Gastrocnemius medialis (tissue), 4 donors: ENCODE results near the gene TANGO2. TPM values are rescaled to one million over a fixed set of nuclear protein-coding genes. Genes with fewer than 3 reads are reported as not detected.

ENCODE experiments used
- ATAC-seq, 2 donors: fragments of 150-250 bp; one replicate each; pipeline ENCODE4 v1.9.1; 2016
- DNase-seq, 2 donors: peaks; one replicate each; pipeline ENCODE4 v3.0.0-alpha.2; 2019
- H3K27ac ChIP-seq, 4 donors: fragments of 200-600 bp; sonication (generic); 1 replicate in 1 of 4; 2 replicates in 3 of 4; pipeline ENCODE4 v1.5.1; 2016 to 2018; ENCODE audit warnings: mild to moderate bottlenecking in 2 of 4, moderate library complexity in 1 of 4
- H3K27me3 ChIP-seq, 3 donors: fragments of 200-600 bp; sonication (generic) in 2 of 3; 1 replicate in 1 of 3; 2 replicates in 2 of 3; pipeline versions ENCODE4 v1.5.1 to v1.6.0; 2016 to 2019; ENCODE audit warnings: mild to moderate bottlenecking in 1 of 3, moderate library complexity in 1 of 3
- H3K36me3 ChIP-seq, 2 donors: fragments of 200-600 bp; sonication (generic) in 1 of 2; one replicate each; pipeline ENCODE4 v1.5.1; 2017 to 2018
- H3K4me1 ChIP-seq, 2 donors: fragments of 200-600 bp; sonication (generic) in 1 of 2; one replicate each; pipeline ENCODE4 v1.5.1; 2016 to 2017; ENCODE audit warnings: mild to moderate bottlenecking in 2 of 2
- H3K4me3 ChIP-seq, 4 donors: fragments of 200-600 bp; sonication (generic) in 3 of 4; 1 replicate in 1 of 4; 2 replicates in 3 of 4; pipeline ENCODE4 v1.5.1; 2016 to 2019; ENCODE audit warnings: mild to moderate bottlenecking in 2 of 4
- H3K9me3 ChIP-seq, 3 donors: fragments of 200-600 bp; sonication (generic) in 2 of 3; 1 replicate in 1 of 3; 2 replicates in 2 of 3; pipeline ENCODE4 v1.5.1; 2016 to 2019
- POLR2A ChIP-seq, 2 donors: fragments of 450-650 bp; IDR thresholded peaks; one replicate each; pipeline ENCODE4 v1.6.1; 2017; ENCODE audit warnings: antibody characterized with exemption in 2 of 2, mild to moderate bottlenecking in 2 of 2, moderate library complexity in 2 of 2
- in situ Hi-C, 4 donors: fragments of 200-750 bp; cut with MboI; loops; one replicate each; pipeline versions ENCODE4 v1.15.0 to v1.8.0; 2017; ENCODE audit warnings: low sequenced_read_pairs in 4 of 4
- intact Hi-C: fragments of 100-400 bp; cut with DNase I; formaldehyde crosslinking; loops from one replicate; pipeline ENCODE4 v1.15.1; 2023; ENCODE audit warnings: low total_unique reads
- total RNA-seq, 4 donors: library from RNA; depleted of rRNA; stranded (reverse); fragments of >200 nt; gene quantifications; one replicate each; pipeline versions ENCODE4 v1.1.0 to v1.2.3, GENCODE V29; 2016
- TF ChIP-seq, protein P1 (sequence below), 5 experiments: fragments of 450-650 bp in 3 of 5; fragments of 200-600 bp in 2 of 5; sonication (generic) in 2 of 5; IDR thresholded peaks in 4 of 5; conservative IDR thresholded peaks in 1 of 5; 1 replicate in 4 of 5; 2 replicates in 1 of 5; pipeline ENCODE4 v1.5.1; 2016 to 2019; ENCODE audit warnings: antibody characterized with exemption in 5 of 5, mild to moderate bottlenecking in 3 of 5, moderate library complexity in 3 of 5

The TANGO2 gene
- total RNA-seq, 4 donors from 2014 or later, result 43.0 to 115 (median 52.5) TPM

DNA sequence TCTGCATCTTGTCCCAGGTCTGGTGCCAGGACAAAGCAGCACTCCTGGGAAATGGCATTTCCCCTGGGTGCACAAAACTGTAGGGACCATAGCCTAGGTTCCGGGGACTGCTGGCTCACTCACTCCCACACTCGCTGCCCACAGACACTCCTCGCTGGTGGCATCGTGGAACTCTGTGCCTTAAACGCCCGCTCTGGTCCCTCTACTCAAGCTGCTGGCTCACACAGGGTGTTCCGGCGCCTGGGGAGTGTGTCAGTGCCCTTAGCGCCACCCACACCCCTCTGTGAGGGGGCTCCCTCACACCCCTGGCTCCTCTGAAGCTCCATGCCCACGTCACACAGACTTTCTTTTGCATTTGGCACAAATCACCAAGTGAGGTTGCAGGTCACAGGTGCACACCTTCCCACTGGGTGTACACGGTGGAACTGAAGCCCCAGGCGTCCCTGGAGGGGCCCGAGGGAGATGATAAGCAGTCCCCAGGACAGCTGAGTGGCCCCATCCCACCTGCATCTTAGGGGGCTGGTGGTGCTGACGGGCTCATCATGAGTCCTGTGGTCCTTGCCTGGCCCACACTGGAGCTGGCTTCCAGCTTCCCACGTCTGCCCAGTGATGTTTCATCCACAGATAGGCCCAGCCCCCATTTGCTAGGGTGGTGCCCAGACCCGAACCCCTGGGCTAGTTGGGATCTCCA, 35.9 kb downstream of the TANGO2 start:
- intact Hi-C loops (no loop called here), in situ Hi-C loops (no loop called here)
- ATAC-seq, result no peak
- Histone ChIP-seq H3K4me3 (no peak overlapping the region), H3K27me3 (no peaks in the 10 kb centered on the region), H3K4me1 (no peaks in the 10 kb centered on the region), H3K9me3 (no peaks in the 10 kb centered on the region), H3K27ac (no peak overlapping the region), H3K36me3 (peaks cover 0 to 78% of the 10 kb centered on the region in 2 donors)
- no peak for DNase-seq
- no peak for TF ChIP-seq POLR2A (IDR thresholded peaks at IDR 0.05)
- TF ChIP-seq, protein P1, sequence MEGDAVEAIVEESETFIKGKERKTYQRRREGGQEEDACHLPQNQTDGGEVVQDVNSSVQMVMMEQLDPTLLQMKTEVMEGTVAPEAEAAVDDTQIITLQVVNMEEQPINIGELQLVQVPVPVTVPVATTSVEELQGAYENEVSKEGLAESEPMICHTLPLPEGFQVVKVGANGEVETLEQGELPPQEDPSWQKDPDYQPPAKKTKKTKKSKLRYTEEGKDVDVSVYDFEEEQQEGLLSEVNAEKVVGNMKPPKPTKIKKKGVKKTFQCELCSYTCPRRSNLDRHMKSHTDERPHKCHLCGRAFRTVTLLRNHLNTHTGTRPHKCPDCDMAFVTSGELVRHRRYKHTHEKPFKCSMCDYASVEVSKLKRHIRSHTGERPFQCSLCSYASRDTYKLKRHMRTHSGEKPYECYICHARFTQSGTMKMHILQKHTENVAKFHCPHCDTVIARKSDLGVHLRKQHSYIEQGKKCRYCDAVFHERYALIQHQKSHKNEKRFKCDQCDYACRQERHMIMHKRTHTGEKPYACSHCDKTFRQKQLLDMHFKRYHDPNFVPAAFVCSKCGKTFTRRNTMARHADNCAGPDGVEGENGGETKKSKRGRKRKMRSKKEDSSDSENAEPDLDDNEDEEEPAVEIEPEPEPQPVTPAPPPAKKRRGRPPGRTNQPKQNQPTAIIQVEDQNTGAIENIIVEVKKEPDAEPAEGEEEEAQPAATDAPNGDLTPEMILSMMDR (IDR thresholded peaks at IDR 0.05 in 4 of 5, conservative IDR thresholded peaks at IDR 0.05 in 1 of 5), result no peak

- no peaks in the 10 kb centered on the region for H3K4me1 ChIP-seq
- no peak for DNase-seq
- TF ChIP-seq, protein P1 (IDR thresholded peaks at IDR 0.05 in 4 of 5, conservative IDR thresholded peaks at IDR 0.05 in 1 of 5), result no peak
- no peak for TF ChIP-seq POLR2A (IDR thresholded peaks at IDR 0.05)
- no peak overlapping the region for H3K27ac ChIP-seq
- in situ Hi-C loops (no loop called here), intact Hi-C loops (no loop called here)
- peaks cover 0 to 80% of the 10 kb centered on the region in 2 donors for H3K36me3 ChIP-seq
- no peak overlapping the region for H3K4me3 ChIP-seq
- H3K9me3 ChIP-seq, result no peaks in the 10 kb centered on the region
- no peaks in the 10 kb centered on the region for H3K27me3 ChIP-seq
- ATAC-seq, result no peak
These were observed 36.8 kb downstream of the TANGO2 start for GRCh38 chr22:20057596-20058268.

DNA sequence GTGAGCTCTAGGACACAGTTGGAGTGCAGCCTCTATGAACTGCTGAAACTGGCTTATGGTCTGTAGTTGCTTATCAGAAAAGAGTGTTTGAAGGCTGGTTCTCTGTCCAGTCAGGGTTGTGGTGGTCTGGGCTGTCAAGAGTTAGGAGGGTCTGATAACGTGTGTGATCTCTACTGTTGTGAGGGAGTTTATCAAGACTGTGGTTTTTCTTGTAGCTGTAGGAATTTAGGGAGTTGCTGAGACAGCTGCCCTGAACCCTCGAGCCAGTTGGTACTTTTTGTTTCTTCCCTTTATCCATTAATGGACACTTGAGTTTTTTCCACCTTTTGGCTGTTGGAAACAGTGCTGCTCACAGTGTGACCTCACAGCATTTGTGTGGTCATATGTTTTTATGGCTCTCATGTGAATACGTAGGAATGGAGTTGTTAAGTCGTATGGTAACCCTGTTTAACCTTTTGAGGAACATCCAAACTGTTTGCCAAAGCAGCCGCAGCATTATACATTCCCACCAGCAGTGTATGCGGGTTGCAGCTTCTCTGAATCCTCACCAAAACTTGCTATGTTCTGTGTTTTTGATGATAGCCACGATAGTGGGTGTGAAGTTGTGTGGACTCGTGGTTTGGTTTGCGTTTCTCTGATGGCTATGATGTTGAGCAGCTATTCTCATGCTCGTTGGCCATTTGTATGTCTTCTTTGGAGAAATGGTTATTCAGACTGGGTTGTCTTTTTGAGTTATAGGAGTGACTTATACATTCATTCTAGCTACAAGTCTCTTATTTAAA, 38.3 kb downstream of the TANGO2 start:
- peaks cover 6 to 12% of the 10 kb centered on the region in 2 donors for H3K4me1 ChIP-seq
- H3K27ac ChIP-seq, result no peak overlapping the region
- H3K9me3 ChIP-seq, result no peaks in the 10 kb centered on the region
- no peak for DNase-seq
- H3K27me3 ChIP-seq, result no peaks in the 10 kb centered on the region
- no peak overlapping the region for H3K4me3 ChIP-seq
- peaks cover 0 to 66% of the 10 kb centered on the region in 2 donors for H3K36me3 ChIP-seq
- intact Hi-C loops (no loop called here), in situ Hi-C loops (no loop called here)
- TF ChIP-seq, protein P1 (IDR thresholded peaks at IDR 0.05 in 4 of 5, conservative IDR thresholded peaks at IDR 0.05 in 1 of 5), result no peak
- TF ChIP-seq POLR2A (IDR thresholded peaks at IDR 0.05), result no peak
- ATAC-seq, result no peak

GRCh38 chr22:20060700-20061480, 40.0 kb downstream of the TANGO2 start:
- no peak overlapping the region for H3K27ac ChIP-seq
- peaks cover 6 to 16% of the 10 kb centered on the region in 2 donors for H3K4me1 ChIP-seq
- no peak for TF ChIP-seq POLR2A (IDR thresholded peaks at IDR 0.05)
- TF ChIP-seq, protein P1 (IDR thresholded peaks at IDR 0.05 in 4 of 5, conservative IDR thresholded peaks at IDR 0.05 in 1 of 5), result no peak
- no peaks in the 10 kb centered on the region for H3K9me3 ChIP-seq
- ATAC-seq, result no peak
- H3K27me3 ChIP-seq, result no peaks in the 10 kb centered on the region
- H3K36me3 ChIP-seq, result peaks cover 0 to 56% of the 10 kb centered on the region in 2 donors
- no peak overlapping the region for H3K4me3 ChIP-seq
- no peak for DNase-seq
- in situ Hi-C loops, result no loop called here
- intact Hi-C loops, result no loop called here
